Posterior cingulate gyrus (tissue), 11 donors: ENCODE measurements around the gene ZIM2.

Source experiments
- DNase-seq, 10 donors: peaks; one replicate each; pipeline versions ENCODE4 v3.0.0 to v3.0.0-alpha.2; 2020 to 2021; ENCODE audit warnings: mixed read lengths in 3 of 10
- intact Hi-C: fragments of 100-400 bp; cut with DNase I; formaldehyde crosslinking; loops from one replicate; pipeline ENCODE4 v1.15.1; 2023

ZIM2 gene

DNA sequence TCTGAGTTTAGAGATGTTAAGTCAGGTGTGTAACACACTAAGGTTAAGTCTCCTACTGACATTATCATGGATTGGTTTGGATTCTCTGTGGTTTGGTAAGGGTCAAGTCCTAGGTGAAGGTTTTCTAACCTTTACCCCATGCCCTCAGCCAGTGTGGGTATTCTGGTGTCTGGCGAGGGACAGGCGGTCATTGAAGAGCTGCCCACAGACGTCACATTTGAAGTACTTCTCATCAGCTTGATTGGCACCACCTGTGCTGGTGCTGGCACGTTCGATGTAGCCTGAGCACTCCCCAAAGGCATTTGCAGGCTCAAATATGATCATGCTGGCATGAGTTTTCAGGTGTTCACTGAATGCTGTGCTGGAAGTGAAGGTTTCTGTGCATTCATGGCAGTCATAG is 27.0 kb downstream of the ZIM2 start:
- DNase-seq, result no peak
- intact Hi-C loops, result no loop called here

GRCh38 chr19:56811480-56811879 is 29.0 kb downstream of the ZIM2 start:
- DNase-seq, result no peak
- intact Hi-C loops, result no loop called here

GRCh38 chr19:56810260-56810659 is 30.3 kb downstream of the ZIM2 start:
- DNase-seq, result no peak
- intact Hi-C loops, result no loop called here

- intact Hi-C loops, result no loop called here
- DNase-seq, result no peak
Observed at GRCh38 chr19:56808717-56809392, 31.7 kb downstream of the ZIM2 start.

DNA sequence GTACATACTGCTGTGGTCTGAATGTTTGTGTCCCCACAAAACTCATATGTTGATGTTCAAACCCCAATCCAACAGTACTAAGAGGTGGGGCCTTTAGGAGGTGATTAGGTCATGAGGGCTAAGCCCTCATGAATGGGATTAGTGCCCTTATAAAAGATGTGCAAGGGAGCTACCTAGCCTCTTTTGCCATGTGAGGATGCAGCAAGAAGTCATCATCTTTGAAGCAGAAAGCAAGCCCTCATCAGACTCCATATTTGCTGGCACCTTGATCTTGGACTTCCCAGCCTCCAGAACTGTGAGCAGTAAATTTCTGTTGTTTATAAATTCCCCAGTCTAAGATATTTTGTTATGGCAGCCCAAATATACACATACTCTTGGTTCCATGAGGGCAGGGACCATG is 33.9 kb downstream of the ZIM2 start:
- no peak for DNase-seq
- intact Hi-C loops, result no loop called here

GRCh38 chr19:56778351-56778750 is 62.2 kb downstream of the ZIM2 start:
- DNase-seq, result no peak
- intact Hi-C loops, result no loop called here

- intact Hi-C loops, result no loop called here
Observed at GRCh38 chr19:56769650-56770049, 70.9 kb downstream of the ZIM2 start.

DNA sequence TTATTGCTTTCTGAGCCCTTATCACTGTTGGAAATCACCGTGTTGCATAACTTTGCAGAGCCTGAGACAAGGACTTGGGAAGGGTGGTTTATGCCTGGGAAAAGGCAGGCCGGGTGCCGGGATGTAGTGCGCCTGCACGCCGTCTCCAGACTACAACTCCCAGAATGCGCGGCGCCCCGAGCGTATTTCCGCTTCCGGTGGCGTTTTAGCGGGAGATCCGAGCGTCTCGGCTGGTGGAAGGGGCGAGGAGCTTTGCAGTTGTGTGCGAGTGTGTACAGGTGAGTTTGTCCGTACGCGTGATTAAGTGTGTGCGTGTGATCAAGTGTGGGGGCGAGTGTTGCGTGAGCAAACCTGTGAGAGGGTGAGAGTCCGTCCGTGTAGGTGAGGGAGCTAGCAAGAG is 75.4 kb downstream of the ZIM2 start:
- intact Hi-C loops, result no loop called here
- peak; percentile 77 to 98 (median 87) for DNase-seq

More at GRCh38 chr19:56769650-56770049, 70.9 kb downstream of the ZIM2 start:
- no peak for DNase-seq

- intact Hi-C loops, result no loop called here
- DNase-seq, result no peak
Observed at GRCh38 chr19:56764196-56764695, 76.3 kb downstream of the ZIM2 start.

DNA sequence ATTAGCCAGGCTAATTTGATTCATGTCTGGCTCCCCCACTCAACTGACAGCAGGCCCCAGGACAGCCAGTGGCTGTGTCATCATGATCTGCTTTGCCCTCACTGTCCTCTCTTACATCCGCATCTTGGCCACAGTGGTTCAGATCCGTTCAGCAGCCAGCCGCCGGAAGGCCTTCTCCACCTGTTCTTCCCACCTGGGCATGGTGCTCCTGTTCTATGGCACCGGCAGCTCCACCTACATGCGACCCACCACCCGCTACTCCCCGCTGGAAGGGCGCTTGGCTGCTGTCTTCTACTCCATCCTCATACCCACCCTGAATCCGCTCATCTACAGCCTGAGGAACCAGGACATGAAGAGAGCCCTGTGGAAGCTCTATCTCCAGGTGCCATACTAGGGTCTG is 79.7 kb downstream of the ZIM2 start:
- DNase-seq, result peak in 1 of 10 donors; percentile 62
- intact Hi-C loops, result no loop called here

- DNase-seq, result no peak
- intact Hi-C loops, result no loop called here
Observed at GRCh38 chr19:56759531-56759930, 81.0 kb downstream of the ZIM2 start.

GRCh38 chr19:56751078-56751489 is 89.4 kb downstream of the ZIM2 start:
- intact Hi-C loops, result no loop called here

GRCh38 chr19:56750658-56751057 is 89.9 kb downstream of the ZIM2 start:
- no peak for DNase-seq
- intact Hi-C loops, result no loop called here

More at GRCh38 chr19:56751078-56751489, 89.4 kb downstream of the ZIM2 start:
- peak; percentile 76 to 98 (median 84) for DNase-seq

DNA sequence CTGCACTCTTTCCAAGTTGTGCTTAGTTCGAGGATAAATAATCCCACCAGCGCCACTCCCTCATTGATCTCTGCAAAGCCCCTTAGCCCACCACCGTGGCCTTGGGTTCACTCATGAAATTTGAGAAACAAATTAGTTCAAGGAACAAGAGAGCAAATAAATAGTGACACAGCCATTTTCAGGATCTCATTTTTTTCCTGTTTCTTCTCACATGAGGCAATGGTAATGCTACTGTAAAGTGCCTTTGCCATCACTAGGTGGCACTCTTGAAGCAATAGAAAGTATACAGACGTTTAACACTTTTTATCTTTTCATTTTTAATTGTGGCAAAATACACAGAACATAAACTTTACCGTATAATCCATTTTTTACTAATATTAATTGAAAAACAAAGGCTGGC is 92.1 kb downstream of the ZIM2 start:
- intact Hi-C loops, result loop anchor here (1.0 to 2.0 kb wide), 2 partner anchors 89 to 350 kb away; no protein-coding TSS in a partner anchor
- peak in 1 of 10 donors; percentile 27 for DNase-seq

DNA sequence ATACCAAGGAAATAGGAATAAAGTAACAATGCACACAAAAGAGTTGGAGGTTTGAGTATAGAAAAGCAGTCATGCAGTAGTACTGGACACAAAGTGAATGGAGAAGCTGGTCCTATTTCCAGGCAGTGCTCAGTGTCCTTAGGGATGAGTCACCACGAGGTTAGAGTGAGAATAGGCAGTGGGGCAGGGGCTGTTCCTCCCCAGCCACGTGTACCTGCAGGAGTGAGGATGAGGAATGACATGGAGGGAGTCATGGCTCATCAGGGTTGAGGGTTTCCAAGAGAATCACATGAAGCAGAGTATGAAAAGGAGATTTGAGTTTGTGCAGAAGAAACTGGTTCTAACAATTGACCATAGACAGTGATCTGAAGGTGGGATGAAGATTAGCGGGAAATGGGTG is 94.2 kb downstream of the ZIM2 start:
- intact Hi-C loops, result no loop called here
- DNase-seq, result no peak

DNA sequence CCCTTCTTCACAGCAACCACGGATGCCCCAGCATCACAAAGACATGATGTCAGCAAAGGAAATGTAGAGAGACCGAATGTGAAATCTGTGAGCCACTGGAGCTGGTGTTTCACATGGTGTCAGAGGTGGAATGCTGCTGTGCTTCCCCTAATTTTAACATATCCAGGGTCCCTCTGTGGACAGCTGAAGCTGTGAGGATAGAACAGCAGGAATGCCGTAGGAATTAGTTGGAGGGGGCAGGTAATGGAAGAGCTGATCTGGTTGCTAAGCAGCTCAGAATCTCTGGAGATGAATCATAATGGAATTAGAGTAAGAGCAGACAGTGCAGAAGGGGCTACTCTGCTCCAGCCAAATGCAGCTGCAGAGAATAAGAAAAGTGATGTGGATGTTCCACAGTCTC is 100.0 kb downstream of the ZIM2 start:
- no peak for DNase-seq
- intact Hi-C loops, result no loop called here

DNA sequence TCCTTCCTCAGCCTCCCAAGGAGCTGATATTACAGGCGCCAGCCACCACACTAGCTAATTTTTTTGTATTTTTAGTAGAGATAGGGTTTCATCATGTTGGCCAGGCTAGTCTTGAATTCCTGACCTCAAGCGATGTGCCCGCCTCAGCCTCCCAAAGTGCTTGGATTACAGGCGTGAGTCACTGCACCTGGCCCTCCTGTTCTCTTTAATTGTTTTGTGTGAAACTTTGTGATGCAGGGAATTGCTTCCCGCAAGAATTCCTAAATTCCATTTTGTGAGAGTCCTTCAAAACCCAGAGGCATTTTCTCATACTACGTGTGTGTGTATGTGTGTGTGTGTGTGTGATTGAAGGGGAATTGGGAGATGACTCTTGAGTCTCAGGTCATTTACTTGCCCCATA is 104.0 kb downstream of the ZIM2 start:
- intact Hi-C loops, result no loop called here
- DNase-seq, result no peak

DNA sequence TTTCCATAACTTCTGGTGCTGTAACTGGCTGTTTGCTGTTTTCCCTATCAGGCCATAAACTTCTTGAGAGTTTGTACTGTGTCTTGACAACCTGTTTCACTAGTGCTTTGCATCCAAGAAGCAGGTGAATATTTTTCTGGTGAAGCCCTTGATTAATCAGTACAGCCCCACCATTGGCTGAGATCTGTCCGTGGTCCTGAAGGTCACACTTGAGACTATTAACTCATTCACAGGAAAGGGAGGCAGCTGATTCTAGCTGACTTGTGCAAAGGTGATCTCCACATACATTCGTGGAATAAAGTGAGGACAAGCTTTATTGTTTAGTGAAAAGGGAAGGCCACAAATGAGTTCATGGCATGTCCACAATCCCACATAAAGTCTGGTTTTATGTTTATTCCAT is 107.5 kb downstream of the ZIM2 start:
- no peak for DNase-seq
- intact Hi-C loops, result no loop called here

DNA sequence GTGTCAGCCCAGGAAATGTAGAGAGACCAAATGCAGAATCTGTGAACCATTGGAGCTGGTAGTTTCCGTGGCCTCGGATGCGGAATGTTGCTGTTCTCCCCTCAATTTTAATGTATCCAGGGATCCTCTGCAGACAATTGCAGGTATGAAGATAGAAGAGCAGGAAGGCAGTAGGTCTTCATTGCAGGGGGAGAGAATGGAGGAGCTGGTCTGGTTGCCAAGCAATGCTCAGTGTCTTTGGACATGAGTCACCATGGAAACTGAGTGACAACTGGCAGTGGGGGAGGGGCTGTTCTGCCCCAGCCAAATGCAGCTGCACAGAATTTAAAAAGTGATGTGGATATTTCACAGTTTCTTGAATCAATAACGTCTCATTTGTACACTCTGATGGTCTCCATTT is 112.8 kb downstream of the ZIM2 start:
- DNase-seq, result peak in 7 of 10 donors; percentile 42 to 91 (median 55)
- intact Hi-C loops, result loop anchor here (2.0 kb wide), 2 partner anchors 109 to 371 kb away; no protein-coding TSS in a partner anchor

DNA sequence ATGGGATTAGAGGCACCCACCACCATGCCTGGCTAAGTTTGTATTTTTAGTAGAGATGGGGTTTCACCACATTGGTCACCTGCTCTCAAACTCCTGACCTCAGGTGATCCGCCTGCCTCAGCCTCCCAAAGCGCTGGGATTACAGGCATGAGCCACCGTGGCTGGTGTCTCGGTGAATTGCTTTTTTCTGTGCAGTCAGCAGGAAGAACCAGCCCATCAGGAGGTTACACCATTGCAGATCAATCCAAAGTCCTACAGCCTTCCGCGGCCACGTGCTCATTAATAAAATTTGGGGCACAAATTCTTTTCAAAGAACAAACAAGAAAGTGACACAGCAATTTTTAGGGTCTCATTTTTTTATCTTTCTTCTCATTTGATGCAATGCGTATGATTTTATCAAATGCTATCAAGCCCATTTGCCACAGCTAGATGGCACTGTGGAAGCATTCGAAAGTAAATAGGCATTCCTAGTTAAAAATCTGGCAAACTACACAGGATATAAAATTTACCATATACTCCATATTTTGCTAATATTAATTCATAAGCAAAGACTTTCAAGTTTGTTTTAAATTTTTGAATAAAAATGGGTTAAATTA is 114.6 kb downstream of the ZIM2 start:
- intact Hi-C loops, result loop anchor here (2.0 kb wide), 2 partner anchors 111 to 373 kb away; no protein-coding TSS in a partner anchor

More for the DNA sequence above, 114.6 kb downstream of the ZIM2 start:
- peak in 2 of 10 donors; percentile 44 to 50 for DNase-seq
